Midbrain (tissue), 1 donor: Measurements from ENCODE around the gene MLXIP.

Experiments
- DNase-seq: peaks from one replicate; lab custom pipeline; 2025; lab: John Stamatoyannopoulos, UW

Gene MLXIP

GRCh38 chr12:122126713-122127597 lies 48.4 kb downstream of the MLXIP start:
- no peak for DNase-seq

- DNase-seq: no peak
Measured at GRCh38 chr12:122127839-122128238, 49.3 kb downstream of the MLXIP start.

DNA sequence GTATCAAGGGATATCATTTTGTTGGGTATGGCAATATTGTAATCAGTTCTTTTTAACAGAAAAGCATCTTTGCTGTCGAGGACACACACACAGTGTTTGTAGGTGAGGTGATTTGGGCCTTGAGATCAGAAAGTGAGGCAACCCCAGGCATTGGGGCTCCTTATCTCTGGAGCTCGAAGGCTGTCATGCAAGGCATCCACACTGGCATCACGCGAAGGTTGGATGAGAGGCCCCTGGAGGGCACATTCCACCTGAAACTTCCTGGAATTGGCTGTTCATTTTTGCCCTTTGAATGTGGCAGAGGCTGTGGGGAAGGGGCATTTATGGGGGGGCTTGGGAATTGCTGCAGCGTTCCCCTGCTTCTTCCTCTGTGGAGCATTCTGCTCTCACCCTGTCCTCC lies 49.9 kb downstream of the MLXIP start:
- DNase-seq: no peak

GRCh38 chr12:122129131-122129530 lies 50.6 kb downstream of the MLXIP start:
- no peak for DNase-seq

DNA sequence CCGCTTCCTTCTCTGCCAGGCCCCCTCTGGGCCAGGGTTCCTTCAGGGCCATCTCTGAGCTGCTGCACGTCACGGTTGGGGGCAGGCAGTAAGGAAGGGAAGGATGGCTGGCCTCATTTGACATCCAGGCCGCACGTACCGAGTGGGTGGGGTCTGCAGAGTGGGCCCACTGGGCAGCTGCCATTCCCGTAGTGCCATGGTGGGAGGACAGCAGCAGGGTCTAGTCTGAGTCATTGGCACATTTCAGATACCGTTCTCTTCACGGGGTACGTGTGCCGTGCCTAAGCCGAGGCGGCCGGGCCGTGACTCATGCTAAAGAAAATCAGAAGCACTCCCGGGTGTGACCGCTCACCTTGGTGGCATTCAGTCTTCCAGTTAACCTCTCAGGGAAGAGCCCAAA lies 51.6 kb downstream of the MLXIP start:
- DNase-seq: no peak

- no peak for DNase-seq
Measured at GRCh38 chr12:122133192-122133950, 54.8 kb downstream of the MLXIP start.

DNA sequence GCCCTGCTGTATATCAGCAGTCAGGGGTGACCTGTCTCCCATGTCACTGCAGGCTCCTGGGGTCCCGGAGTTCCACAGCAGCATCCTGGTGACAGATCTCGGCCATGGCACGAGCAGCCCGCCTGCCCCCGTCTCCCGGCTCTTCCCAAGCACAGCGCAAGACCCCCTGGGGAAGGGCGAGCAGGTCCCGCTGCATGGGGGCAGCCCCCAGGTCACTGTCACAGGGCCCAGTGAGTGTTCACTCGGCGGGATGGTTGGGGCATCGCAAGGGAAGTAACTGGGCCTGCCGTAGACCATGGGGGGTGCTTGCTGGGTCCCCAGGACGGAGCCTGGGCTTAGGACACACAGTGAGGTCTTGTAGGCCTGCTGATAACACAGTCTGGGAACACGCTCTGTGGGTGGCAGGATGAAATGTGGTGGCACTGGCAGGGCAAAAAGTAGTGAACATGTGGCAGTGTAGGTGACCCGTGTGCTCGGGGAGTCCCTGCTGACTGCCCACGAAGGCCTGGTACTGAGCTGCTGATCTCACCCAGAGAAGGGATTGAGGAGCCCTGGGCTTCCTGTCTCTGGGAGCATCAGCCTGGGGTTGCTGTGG lies 57.0 kb downstream of the MLXIP start:
- no peak for DNase-seq

GRCh38 chr12:122137229-122137628 lies 58.7 kb downstream of the MLXIP start:
- no peak for DNase-seq

GRCh38 chr12:122137681-122138080 lies 59.1 kb downstream of the MLXIP start:
- DNase-seq: no peak

- DNase-seq: no peak
Measured at GRCh38 chr12:122138181-122138580, 59.6 kb downstream of the MLXIP start.

DNA sequence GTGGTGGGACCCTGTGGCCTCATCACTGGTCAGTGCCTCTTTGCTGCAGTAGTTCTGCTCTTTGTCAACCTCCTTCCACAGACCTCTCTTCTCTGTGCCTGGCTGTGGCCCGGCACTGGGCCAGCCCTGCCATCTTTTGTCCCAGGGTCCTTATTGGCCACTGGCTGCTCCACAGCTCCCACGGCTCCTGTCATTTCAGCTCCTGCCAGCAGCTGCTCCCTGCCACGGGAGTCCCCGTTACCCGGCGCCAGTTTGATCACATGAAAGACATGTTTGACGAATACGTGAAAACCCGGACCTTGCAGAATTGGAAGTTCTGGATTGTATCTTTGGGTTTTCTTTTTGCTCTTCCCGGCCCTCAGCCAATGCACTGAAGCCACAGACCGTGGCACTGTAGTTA lies 60.1 kb downstream of the MLXIP start:
- DNase-seq: no peak

DNA sequence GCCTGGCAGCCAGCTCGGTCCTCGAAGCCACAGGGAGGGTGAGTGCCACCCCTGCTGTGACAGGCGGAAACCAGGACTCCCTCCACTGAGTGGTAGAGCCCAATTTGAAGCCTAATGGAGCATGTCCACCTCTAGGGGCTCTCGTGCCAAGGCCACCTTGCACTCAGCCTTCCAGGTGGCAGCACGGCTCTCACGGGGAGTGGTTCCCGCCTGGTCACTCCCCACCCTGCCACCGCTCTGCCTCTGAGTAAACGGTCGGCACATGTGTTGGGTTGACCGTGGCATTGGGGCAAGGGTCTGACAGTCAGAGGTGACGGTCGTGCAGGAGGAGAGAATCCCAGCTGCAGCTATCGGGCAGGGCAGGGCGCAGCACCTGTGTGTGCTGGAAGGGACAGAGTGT lies 60.7 kb downstream of the MLXIP start:
- no peak for DNase-seq

DNA sequence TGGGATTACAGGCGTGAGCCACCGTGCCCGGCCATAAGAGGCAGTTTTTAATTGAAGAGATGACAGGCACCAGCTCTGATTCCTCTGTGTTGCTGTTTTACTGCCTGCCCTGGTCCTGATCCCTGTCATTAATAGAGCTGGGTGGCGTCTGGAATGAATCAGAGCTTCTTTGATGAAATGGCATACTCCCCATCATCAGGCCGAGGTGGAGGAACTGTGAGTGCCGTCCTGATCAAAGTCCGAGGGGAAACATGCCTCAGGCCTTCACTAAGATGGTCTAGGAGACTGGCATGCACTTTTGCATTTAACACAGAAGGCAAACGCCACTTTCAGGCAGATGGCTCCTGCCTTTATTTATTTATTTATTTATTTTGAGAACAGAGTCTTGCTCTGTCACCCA lies 61.4 kb downstream of the MLXIP start:
- DNase-seq: no peak

DNA sequence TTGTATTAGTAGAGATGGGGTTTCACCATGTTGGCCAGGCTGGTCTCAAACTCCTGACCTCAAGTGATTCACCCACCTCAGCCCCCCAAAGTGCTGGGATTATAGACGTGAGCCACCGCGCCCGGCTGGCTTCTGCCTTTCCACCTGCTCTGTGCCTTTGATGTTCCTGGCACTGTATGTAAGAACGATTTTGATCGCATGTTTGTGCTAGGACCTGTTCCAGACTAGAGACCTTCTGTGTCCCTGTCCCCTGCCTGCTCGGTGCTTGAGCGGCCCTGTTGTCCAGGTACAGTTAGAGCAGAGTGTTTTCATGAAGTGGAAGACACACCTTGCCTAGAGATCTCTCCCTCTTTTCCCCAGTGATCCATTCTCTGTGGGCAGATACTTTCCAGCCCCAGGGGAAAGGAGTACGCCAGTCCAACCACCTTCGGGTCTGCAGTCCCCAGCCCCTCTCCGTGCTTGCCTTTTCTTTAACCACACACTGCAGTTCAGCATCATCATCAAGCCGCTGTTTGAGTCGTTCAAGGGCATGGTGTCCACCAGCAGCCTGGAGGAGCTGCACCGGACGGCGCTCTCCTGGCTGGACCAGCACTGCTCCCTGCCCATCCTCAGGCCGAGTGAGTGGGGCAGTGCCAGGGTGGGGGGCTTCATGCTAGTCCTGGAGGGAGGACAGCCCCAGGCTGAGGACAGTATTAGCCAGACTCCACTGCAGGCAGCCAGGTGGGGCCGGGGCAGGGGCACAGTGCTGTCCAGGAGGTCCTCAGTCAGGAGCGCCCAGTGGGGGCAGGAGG lies 62.1 kb downstream of the MLXIP start:
- DNase-seq: no peak

DNA sequence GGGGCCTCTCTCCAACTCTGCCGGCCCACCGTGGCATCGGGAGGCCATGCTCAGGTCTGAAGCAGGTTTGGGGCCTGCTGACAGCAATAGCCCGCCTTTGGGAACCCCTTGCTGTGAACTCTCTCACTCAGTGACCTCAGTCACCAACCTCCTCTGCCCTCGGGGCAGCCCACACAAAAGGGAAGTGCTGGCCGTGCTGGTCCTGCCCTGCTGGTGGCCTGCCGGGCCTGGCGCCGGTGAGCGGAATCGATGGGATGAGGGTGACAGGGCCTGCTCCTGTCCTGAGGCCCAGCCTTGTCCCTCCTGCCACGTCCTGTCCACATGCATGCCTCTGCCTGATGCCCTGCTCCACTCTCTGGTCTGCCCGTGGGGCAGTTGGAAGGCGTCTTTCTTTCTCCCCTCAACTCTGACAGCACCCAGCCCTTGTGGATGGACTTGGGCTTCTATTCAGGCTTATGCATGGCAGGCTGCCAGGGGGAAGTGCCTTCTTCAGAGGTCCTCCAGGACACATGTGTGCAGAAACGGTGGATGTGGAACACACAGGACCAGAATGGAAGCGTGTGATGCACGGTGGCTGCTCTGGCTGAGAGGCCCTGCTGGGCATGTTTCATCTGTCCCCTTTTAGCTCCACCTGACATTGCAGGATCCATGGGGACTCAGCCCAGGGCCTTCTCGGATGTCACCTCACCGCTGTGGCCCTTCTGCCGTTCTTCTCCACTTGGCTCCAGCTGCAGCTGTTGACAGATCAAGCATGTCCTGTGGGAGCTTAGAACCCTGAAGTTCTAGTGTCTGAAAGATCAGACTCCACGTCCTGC lies 63.6 kb downstream of the MLXIP start:
- no peak for DNase-seq

- no peak for DNase-seq
Measured at GRCh38 chr12:122142857-122143256, 64.3 kb downstream of the MLXIP start.

DNA sequence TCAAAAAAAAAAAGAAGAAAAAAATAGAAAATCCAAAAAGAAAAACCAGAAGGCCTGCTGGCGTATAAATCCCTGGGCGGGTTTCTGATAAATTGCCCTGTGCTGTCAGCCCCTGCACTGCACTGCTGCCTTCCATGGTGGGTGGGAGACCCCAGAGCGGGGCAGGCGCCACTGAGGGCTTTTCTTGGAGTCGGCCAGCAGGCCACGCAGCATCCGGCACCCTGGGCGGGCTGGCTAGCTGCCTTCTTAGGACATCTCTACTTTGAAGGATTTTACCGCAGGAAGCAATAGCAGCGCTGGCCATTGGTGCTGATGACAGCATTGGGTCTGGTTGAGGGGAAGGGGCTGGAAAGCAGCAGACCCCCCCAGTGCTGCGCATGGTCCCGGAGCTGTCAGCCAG lies 66.3 kb downstream of the MLXIP start:
- no peak for DNase-seq

GRCh38 chr12:122145505-122146330 lies 67.2 kb downstream of the MLXIP start:
- no peak for DNase-seq

GRCh38 chr12:122147514-122148290 lies 69.1 kb downstream of the MLXIP start:
- DNase-seq: no peak

- DNase-seq: no peak
Measured at GRCh38 chr12:122148657-122149056, 70.1 kb downstream of the MLXIP start.
